T-helper 2 cell (primary cell): ENCODE results near the gene MAPKAP1.

Experiments
- DNase-seq, 5 experiments: peaks; one replicate each; pipeline versions ENCODE4 v3.0.0 to v3.0.0-alpha.2; 2012 to 2022

Gene MAPKAP1

DNA sequence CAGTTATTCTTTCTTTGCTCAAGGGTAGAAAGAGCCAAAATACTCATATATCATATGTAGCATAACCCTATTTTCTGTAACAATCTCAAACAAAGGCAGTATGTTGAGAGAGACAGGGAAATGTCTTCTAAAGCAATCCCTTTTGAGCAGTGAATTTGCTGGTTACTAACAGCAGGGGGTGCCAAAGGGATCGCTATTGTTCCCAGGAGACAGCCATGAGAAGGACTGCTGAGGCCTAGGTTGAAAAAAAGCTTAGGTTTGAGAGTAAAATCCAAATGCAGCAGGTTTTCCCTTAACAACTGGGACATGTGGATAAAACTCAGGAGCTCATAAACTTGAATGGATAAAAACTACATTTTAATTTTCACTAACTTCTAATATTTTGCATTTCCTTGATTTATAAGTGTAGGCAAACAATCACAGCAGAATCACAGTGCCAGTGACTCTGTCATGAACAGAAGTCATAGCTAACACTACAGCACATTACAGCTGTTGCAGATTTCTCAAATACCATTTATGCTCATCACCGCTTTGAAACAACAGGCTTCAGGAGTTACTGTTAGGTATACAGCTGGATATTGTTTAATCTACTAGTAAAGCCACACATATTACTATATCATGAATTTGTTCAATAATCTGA, 148.4 kb downstream of the MAPKAP1 start:
- peak in 4 of 5 experiments; percentile 2 to 67 (median 10) for DNase-seq

DNA sequence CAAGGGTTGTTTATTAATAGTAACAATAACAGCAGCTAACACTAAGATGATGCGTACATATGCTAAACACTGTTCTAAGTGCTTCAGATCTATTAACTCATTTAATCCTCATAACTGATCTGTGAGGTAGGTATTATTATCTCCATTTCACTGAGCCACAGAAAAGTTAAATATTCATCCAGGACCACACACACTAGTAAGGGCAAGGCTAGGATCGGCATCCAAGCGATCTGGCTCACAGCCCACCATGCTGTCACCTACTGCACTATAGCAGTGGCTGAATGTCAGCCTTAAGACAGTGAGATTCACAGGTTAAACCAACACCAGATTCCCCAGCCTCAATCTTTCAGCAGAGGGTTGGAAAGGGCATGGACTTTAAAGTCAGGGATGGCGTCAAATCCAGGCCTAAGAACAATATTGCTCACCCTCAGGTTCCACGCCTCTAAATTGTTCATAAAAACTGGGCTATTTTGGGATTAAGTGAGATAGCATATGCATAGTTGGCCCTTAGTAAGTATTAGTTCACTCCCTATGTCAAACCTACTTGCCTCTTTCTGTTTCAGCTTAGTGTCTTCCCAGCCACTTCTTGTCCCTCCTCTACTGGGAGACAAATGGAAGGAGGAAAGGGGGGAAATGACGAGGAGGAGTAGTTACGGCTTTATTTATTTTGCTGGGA, 150.8 kb downstream of the MAPKAP1 start:
- DNase-seq: no peak

DNA sequence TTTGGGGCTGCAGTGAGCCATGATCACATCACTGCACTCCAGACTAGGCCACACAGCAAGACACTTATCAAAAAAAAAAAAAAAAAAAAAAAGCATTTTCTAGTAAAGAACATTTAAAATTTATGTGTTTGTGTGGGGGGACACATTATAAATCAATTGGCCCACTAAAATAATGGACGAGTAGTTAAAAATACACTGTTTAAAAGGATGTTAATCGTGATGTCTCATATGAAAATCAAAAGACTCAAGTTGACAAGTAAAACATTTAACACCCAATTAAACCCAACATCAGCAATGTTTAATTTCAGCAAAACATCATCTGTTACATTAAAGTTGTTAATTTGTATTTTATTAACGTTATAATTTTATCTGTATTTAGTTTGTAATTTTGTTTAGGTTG, 152.3 kb downstream of the MAPKAP1 start:
- no peak for DNase-seq

DNA sequence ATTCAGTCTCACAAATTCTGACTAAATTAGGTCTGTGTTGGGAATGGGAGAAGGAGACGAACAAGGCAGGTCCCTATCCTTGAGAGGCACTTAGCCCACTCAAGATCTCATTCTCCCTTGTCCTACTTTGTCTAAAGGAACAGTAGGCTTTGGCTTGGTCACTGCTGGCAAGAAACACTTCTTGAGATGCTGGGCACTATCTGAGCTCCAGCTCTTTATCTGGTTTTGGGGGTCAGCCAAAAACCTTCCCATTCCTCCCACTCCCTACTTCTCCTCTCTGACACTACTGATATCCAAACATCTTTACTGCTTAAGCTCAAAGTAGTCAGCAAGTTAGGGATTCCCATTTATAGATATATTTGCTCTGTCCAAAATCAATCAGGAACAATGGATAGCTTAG, 155.2 kb downstream of the MAPKAP1 start:
- DNase-seq: no peak

DNA sequence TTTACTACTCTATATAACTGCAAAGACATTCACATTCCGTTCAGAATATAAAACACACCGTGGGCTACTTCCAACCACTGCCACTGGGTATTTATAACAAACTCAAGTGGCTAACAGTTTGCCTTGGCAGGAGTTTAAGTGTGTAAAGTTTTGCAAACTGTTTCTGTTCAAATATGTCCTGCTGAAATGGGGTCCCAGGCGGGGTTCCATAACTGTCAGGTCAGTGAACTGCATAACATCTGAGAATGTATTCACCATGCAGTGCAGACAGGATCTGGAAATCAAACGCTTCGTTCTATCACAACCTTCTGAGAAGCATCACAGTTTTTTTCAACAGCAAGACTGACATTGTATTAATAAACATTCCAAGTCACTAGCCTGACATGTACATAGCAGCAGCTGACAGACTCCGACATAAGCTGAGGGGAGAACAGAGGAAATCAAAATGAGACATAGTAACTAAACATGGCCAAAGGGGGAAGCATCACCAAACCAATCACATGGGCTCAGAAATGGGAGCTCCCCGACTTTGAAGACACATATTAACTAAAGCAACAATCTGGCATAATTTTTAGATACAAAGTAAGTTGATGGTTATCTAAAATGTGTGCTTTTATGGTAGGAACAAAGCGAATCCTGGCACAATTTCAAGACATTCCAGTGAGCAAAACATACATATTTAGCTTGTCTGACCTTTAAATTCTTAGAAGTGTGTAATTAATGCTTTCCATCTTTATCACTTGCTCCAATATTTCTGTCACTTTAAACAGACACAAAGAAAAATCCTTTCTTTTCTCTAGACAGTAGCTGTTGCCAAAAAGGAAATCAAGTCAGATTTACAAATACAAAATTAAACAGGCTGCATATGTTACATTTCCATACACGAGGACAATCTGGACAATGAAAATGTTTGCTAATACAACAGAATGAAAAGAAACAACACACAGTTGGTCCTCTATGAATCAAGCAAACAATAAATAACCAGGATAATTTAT, 156.8 kb downstream of the MAPKAP1 start:
- no peak for DNase-seq

DNA sequence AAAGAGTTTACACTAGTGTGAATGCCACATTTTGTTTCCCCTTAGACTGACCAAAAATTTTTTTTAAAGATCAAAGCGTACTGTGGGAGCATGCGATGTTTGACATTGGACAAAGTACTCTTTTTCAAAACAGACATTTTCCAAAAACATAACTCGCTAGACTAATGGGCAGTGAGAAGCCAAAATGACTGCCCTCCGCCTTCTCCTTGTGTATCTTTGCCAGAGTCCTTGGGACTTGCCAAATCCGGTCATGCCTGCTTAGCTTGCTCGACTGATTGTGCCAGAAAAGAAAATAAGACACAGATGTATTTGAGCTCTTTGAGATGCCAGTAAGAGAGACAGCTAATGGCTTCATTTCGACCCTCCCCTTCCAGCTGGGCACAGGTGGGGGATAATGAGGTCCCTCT, 157.5 kb downstream of the MAPKAP1 start:
- DNase-seq: no peak

DNA sequence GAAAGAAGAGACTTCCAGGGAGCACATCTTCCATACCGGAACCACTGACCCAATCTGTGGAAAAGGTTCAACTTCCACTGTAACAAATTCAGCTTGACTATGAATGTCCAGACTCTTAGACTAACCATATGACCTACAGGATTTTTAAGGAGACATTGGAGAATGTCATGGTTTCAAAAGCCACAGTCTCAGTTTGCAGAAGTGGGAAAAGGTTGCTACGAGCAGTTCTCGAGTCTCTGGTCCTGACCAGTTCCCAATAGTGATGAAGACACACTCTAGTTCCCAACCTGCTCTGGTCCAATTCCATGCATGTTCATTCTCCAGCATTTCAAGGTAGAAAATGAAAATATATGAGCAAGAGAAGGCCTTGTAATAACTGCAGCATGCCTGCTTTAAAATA, 158.0 kb downstream of the MAPKAP1 start:
- DNase-seq: no peak

DNA sequence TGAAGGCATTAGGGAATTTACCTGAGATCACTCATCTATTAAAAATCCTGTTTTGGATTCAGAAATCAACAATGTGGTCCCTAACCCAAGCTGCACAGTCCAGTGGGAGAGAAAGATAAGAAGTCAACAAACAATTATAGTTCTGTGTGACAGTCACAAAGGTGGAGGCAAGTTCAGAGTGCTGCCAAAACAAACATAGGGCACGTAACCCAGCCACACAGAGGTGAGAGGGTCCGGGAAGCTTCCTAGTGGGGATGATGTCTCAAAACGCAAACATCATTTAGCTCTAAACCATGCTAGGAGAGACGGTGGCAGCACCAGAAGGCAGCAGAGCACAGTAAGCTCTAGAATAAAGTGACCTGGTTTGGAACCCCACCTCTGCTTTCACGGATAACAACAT, 158.9 kb downstream of the MAPKAP1 start:
- DNase-seq: no peak

DNA sequence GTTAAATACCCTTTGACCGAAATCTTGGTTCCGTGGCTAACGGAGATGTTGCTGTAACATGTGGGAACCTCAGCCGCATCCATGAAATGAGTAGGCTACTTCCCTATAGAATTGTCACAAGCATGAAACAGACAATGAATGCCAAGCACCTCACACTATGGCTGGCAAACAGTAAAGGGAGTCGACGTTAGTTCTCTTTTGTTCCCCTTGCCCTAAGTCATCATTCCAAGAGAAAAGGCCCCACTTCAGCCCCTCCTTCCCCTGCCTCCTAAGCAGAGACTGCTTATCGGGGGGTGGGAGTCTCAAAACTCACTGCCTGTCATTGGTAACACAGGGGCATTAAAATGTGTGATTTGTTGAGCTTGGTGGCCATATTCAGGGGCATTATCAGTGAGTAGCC, 159.6 kb downstream of the MAPKAP1 start:
- DNase-seq: no peak

DNA sequence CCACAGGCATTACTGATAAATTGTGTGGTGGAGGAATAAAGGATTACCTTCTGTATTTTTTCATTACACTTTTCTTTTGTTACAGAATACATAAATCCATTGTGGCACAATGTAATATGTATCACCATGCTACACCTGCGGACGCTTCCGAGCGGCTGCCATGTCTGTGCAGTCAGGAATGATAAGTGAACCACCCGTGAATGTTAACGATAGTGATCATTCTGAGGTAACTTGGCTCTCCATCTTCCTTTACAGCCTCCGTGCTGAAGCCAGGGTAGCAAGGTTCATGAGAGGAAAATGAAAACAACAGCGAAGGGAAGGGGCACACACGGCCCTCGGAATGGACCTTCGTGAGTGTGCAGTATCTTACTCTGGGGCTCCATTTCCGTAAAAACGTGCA, 161.2 kb downstream of the MAPKAP1 start:
- no peak for DNase-seq

DNA sequence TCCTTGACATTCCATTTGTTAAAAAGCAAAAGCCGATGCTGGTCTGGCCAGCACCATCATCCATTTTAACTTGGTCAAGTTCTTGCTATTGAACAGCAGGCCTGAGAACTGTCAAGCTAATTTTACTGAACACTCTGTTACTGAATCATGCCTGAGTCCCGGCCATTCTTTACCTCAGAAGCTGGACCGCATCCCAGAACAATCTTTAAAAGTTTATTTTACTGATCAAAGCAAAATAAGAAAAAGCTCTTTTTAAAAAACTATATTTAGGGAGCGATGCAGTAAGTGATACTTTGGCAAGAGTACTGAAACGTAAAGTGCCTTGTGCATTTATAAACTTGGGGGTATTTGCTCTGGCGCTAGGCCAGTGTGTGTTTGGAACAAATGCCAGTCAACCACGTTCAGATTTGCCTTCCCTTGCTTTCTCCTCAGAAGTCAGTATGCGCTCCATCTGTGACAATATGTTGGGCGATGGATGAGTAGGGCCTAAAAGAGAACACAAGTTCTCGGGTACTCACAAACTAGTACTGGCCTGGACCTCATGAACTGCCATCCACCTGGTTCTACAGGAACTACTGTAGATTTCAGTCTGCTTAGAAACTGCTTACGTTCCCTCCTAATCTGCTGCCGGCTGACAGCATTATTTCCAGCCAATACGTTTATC, 161.9 kb downstream of the MAPKAP1 start:
- DNase-seq: no peak

DNA sequence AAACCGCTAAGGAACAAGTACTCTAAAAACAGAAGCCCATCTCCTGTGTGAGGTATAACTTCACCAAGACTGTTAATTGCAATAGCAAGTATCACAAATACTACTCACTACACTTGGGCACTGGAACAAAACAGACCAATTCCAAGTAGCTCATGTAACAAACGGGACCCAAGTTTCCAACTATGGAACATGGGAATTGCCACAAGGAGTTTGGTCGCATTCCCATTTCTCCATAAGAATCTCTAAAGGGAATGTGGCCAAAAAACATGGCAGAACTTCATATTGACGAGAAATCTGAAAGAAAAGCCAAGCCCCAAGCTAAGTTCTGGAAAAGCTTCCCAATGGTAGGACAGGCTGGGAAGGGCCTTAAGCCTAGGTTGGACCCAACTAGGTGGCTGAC, 162.5 kb downstream of the MAPKAP1 start:
- no peak for DNase-seq

DNA sequence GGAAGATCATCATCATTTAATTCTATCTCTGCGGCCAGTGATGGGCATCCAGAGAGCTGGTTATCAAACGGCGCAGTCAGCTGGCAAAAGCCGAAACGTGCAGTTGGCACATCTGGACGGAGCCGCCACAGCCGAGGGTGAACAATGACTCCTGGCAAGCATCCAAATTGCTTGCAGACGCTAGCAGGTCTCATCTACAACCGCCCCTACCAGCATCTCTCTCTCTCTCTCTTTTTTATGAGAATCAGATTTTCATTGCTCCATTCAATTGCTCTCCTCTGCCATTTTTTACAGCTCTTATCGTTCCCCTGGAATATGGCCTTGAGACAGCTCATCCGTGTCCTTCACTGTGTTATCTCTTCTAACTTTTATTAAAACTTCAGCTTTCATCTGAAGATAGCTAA, 165.2 kb downstream of the MAPKAP1 start:
- DNase-seq: no peak

DNA sequence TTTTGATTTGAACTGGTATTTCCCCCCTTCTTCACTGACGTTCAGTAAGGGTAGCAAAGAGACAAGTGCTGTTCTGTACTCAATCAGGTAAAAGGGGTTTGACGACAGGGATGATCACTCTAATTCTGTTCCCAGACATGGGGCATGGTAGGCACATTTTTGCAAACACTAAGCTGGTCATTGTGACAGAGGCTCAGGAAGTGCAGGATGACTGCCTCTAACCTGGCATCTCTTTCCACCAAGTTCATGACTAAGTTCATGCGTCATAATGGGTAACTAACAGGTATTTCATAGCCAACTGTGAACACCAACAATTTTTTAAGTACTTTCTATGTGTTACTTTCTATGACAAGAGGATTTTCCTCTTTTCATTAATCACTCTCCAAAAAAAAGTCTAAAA, 166.5 kb downstream of the MAPKAP1 start:
- DNase-seq: no peak

DNA sequence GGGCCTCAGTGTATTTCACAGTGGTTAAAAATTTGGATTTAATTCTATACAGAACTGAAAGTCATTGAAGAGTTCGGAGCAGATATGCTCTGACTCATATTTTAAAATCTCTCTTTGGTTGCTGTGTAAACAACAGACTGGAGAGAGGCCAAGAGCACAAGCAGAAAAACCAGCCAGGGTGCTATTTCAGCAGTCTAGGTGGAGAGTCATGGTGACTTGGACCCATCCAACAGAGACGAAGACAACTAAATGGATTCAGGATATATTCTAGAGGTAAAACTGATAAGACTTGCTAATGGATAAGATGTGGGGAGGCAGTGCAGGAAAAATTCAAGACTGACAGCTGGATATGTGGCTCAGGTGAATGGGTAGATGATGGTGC, 168.9 kb downstream of the MAPKAP1 start:
- DNase-seq: no peak

DNA sequence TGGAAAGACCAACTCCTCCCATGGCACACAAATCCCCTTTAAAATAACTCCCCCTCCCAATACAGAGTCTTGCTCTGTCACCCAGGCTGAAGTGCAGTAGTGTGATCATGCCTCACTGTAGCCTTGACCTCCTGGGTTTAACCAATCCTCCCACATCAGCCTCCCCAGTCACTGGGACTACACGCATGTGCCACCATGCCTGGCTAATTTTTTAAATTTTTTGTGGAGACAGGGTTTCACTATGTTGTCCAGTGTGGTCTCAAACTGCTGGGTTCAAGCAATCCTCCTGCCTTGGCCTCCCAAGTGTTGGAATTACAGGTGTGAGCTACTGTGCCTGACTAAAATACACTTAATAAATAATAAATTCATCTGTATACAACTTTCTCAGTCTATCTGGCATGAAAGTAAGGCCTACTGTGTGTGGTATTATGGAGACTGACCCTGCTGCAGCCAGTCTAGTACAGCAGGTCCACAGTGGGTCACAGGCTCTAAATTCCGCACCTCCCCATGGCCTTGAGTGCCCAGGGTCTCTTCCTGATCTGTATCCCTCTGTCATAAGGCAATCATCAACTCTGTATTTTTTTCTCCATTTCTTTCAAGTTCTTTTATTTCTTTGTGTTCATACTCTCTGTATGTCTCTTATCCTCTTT, 169.4 kb downstream of the MAPKAP1 start:
- DNase-seq: no peak

DNA sequence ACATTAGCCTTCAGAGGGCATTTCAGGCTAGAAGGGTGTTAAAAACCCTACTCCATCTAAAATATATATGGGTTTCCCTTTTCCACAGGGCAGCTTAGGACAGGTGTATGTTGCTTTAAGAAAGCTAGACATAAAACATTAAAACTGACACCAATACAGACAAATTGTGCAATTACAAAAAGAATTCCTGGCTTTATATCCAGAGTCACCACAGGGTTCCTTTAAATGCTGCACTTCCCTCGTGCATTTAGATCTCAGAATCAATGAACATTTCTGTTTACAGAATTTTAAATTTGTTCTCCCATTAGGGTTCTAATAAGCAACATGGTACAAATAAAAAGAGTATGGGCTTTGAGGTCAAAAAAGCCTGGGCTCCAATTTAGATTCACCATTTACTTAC, 170.2 kb downstream of the MAPKAP1 start:
- no peak for DNase-seq

DNA sequence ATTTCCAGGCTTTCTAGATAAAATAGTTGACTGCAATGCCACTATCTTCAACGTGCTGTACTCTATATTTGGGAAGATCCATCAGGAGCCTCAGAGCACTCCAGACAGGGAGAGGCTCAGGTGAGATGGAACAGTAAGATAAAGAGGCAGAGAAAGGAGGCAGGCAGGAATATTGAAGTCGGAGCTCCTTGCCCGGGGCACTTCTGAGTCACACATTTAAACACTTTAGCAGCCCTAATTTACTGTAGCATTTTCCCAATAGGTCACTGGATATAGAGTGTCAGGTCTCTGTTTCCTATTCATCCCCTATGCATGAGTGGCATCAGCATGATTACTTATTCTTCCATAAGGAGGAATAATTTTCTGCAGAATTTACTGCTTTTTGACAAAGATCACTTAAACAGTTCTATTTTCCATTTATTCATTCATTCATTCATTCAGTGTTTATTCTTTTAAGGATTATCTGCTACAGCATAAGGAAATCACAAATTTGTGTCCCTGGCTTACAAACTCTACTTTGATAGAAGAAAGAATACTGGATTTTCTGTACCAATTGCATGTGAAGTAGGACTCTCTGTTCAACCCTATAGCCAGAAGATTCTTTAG, 170.7 kb downstream of the MAPKAP1 start:
- no peak for DNase-seq

DNA sequence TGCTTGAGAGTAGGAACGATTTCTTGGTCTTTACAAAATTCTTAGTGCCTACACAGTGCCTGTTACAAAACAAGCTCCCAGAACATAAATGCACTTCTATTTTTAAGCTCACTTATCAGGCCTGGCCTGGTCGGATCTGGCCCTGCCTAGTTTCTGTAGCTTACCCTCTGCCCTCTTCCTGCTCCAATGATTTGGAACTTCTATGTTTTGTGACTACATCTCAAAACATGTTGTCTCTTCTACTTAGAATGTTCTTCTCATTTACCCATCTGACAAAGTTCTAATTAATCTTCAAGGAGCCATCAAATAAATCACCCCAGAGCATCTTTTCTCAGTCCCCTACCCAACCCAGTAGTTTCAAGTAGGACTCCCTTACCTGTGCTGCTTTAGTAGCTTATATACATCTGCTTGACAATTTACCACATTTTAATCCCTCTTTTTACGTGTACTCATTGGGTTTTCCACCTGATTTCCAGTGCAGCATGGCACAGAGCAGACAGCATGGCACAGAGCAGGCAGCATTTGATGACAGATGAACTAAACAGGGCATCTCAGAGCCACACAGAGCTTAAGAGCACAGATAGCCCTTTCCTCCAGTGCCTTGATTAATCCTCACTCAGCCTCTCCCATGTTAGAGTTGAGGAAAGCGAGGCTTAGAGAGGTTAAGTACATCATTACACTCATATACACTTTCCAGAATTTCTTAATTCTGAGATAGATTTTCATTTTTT, 171.9 kb downstream of the MAPKAP1 start:
- DNase-seq: no peak

DNA sequence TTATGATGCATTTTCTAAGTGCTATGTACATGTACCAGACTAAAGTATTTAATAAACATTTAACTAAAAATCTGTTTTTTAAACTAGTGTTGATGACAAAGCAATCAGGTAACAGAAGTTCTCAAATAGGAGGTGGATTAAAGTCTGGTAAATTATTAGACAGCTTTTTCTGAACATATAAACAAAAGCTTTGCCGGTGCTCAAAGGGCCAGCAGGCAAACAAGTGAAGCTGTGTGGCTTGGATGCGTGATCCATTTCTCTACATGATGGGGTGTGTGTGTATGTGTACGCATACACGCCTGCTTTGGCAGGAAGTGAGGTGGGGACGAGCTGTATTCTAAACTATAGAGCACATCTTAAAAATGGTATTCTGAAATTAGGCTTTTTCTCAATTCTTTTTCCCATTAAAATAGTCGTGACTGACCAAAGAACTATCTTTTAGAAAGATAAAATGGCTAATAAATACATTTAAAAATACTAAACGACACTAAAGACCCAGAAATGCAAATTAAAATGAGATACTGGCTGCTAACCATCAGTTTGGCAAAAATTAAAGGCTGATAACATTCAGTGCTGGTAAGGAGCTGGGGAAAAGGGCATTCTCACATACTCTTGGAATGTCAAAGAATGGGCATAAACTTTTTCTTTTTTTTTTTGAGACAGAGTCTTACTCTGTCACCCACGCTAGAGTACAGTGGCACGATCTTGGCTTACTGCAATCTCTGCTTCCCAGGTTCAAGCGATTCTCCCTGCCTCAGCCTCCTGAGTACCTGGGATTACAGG, 174.0 kb downstream of the MAPKAP1 start:
- no peak for DNase-seq

DNA sequence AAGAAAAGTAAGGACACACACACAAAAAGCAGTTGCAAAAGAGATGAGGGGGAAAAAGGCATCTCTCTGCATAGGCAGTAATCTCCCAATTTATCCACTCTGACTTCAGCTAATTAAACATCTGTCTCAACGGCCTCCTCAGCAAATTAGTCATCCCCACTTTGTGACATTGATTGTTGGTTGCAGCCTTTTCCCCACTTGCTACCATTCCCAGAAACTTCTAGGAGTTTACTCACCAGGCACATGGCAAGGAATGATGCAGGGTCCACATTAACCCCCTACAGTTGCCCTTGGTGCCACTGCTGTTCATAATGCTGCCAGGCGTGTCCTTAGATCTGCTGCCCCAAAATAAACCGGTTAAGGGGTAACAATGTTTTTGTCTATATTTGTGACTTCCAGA, 174.6 kb downstream of the MAPKAP1 start:
- DNase-seq: no peak
